SJSA1 (cell line): ENCODE data around the gene FAM229B. TPM values are rescaled to one million over a fixed set of nuclear protein-coding genes. Genes with fewer than 3 reads are reported as not detected.
"Not testable (repeated sequence)": the region's sequence is repeated elsewhere in the genome, so short reads cannot be mapped to it uniquely, and the experiment has no call there.

ENCODE experiments used
- DNase-seq, 2 experiments: peaks; one replicate each; pipeline ENCODE4 v3.0.0-alpha.2; 2015 to 2020; ENCODE audit warnings: low spot score in 2 of 2, low read depth in 1 of 2
- H3K27ac ChIP-seq: fragments of 250-450 bp; sonication (Bioruptor Pico); 2 replicates; pipeline ENCODE4 v1.5.1; 2020; ENCODE audit warnings: mild to moderate bottlenecking, moderate library complexity
- H3K27me3 ChIP-seq: fragments of 250-450 bp; sonication (Bioruptor Pico); replicated peaks from 2 replicates; pipeline ENCODE4 v1.5.1; 2020; ENCODE audit warnings: mild to moderate bottlenecking, moderate library complexity
- H3K36me3 ChIP-seq: fragments of 250-450 bp; sonication (Bioruptor Pico); 2 replicates; pipeline ENCODE4 v1.5.1; 2020; ENCODE audit warnings: mild to moderate bottlenecking
- H3K4me1 ChIP-seq: fragments of 250-450 bp; sonication (Bioruptor Pico); replicated peaks from 2 replicates; pipeline ENCODE4 v1.6.1; 2021; ENCODE audit warnings: mild to moderate bottlenecking
- H3K4me3 ChIP-seq: fragments of 250-450 bp; sonication (Bioruptor Pico); 2 replicates; pipeline ENCODE4 v1.5.1; 2020; ENCODE audit warnings: mild to moderate bottlenecking
- H3K9me3 ChIP-seq: fragments of 250-450 bp; sonication (Bioruptor Pico); replicated peaks from 2 replicates; pipeline ENCODE4 v1.5.1; 2020; ENCODE audit warnings: mild to moderate bottlenecking
- total RNA-seq: library from RNA; depleted of rRNA; stranded (reverse); fragments of >200 nt; shearing (Covaris generic); gene quantifications from 2 replicates; pipeline ENCODE4 v1.2.3, GENCODE V29; 2014

The FAM229B gene
- total RNA-seq, 1 experiment from 2014 or later, result 13.0 TPM

- H3K27me3 ChIP-seq, result no peaks in the 10 kb centered on the region
- no peak overlapping the region for H3K27ac ChIP-seq
- no peaks in the 10 kb centered on the region for H3K4me1 ChIP-seq
- no peak overlapping the region for H3K4me3 ChIP-seq
- no peaks in the 10 kb centered on the region for H3K9me3 ChIP-seq
- H3K36me3 ChIP-seq, result no peaks in the 10 kb centered on the region
- no peak for DNase-seq
These were observed 37.0 kb upstream of the FAM229B start for GRCh38 chr6:112050429-112050828.

GRCh38 chr6:112051251-112051740, 36.1 kb upstream of the FAM229B start:
- not testable (repeated sequence) for H3K9me3 ChIP-seq, H3K4me3 ChIP-seq, H3K36me3 ChIP-seq, H3K4me1 ChIP-seq, H3K27me3 ChIP-seq, DNase-seq, H3K27ac ChIP-seq

DNA sequence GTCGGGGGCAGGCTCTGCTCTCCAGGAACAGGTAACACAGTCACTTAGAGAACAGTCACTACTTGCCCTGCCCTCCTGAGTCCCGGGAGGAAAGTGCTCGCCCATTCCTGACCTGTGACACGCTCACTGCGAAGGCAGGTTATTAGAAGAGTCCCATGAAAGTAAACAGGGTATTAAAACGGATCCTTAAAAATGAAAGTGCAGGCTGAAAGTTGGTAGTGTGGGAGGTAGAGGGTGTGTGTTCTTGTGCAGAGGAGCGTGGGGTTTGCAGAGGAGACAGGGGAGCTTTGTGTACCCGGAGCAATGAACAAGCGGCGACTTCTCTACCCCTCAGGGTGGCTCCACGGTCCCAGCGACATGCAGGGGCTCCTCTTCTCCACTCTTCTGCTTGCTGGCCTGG, 33.4 kb upstream of the FAM229B start, which contains the start of gene CCN6:
Gene CCN6 (plus strand): TSS at position 104 of the 400 bp plus-strand sequence. CDS start 254 bp downstream, at position 358.
- no peaks in the 10 kb centered on the region for H3K4me1 ChIP-seq
- no peaks in the 10 kb centered on the region for H3K27me3 ChIP-seq
- no peak for DNase-seq
- H3K4me3 ChIP-seq, result no peak within 1 kb of the TSS
- no peaks in the 10 kb centered on the region for H3K36me3 ChIP-seq
- no peak within 1 kb of the TSS for H3K27ac ChIP-seq
- H3K9me3 ChIP-seq, result no peaks in the 10 kb centered on the region

DNA sequence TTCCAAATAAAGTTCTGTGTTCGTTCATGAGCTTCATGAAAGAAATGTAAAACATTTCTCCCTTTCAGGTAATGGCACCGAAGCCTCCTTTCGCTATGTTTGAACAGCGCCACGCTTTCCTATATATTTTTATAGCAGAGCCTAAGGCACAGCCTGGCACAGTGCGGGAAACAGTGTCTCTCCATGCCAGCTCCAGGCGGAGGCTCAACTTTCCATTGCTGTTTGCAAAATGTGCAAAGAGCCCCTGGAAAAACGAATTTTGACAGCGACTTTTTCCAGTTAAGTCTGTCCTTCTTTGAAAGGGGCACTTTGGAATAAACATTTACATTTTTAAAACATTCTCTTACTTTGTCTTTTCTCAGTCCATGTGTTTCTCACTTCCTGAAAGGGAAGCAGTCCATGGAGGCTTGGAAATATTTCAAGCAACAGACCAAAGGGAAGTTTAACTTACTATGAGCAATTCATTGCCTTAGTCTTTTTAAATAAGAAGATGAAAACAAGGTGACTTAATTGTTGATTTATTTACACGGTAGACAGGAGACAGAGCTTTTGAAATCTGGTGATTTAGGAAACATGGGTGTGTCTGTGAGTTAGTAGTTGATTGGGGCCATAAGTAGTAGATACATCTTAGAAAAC, 32.7 kb upstream of the FAM229B start:
- Histone ChIP-seq H3K27ac (no peak overlapping the region), H3K9me3 (no peaks in the 10 kb centered on the region), H3K36me3 (no peaks in the 10 kb centered on the region), H3K4me3 (no peak overlapping the region), H3K27me3 (no peaks in the 10 kb centered on the region), H3K4me1 (no peaks in the 10 kb centered on the region)
- no peak for DNase-seq

GRCh38 chr6:112058243-112059032, 29.0 kb upstream of the FAM229B start:
- Histone ChIP-seq H3K4me1 (no peaks in the 10 kb centered on the region), H3K27me3 (no peaks in the 10 kb centered on the region), H3K4me3 (no peak overlapping the region), H3K36me3 (no peaks in the 10 kb centered on the region), H3K9me3 (no peaks in the 10 kb centered on the region), H3K27ac (no peak overlapping the region)
- no peak for DNase-seq

DNA sequence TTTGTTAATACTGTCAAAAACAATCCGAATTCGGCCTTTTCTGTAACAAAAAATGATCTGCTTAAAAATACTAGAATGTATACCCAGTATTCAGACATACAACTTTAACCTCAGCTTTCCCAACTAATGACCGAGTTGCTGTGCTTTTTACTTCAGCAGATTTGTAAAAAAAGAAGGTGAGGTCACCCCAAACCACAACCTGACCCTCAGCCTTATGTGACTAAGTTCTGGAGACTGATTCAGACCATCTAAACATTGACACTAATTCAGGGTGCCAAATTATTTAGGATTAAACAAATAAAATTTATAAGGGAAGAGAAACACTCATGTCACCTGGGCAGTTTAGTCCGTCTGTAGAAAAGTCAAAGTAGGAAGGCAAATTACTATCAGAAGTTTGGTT, 25.8 kb upstream of the FAM229B start:
- Histone ChIP-seq H3K27ac (no peak overlapping the region), H3K4me1 (no peaks in the 10 kb centered on the region)
- DNase-seq, result no peak

DNA sequence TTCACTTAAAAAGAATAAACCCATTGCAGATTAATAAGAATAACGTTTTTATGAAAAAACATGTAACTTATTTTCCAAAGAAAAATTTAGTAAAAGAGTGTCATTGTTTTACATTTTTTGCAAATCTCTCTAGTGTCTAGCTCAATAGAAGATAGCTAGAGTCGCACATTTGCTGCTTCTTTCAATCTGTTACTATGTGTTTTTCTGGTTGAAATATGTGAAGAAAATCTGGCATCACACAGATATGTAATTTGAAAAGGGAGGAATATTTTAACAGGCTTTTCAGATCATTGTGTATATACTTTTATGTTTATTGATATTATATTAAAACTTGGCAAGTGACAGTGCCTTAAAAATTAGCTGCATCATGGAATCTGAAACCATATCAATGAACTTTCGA, 24.4 kb upstream of the FAM229B start:
- H3K4me3 ChIP-seq, result no peak overlapping the region
- no peaks in the 10 kb centered on the region for H3K4me1 ChIP-seq
- no peaks in the 10 kb centered on the region for H3K27me3 ChIP-seq
- no peak overlapping the region for H3K27ac ChIP-seq
- DNase-seq, result no peak
- H3K9me3 ChIP-seq, result no peaks in the 10 kb centered on the region
- H3K36me3 ChIP-seq, result no peaks in the 10 kb centered on the region

More for the DNA sequence above, 25.8 kb upstream of the FAM229B start:
- Histone ChIP-seq H3K36me3 (no peaks in the 10 kb centered on the region), H3K4me3 (no peak overlapping the region), H3K27me3 (no peaks in the 10 kb centered on the region), H3K9me3 (no peaks in the 10 kb centered on the region)

- Histone ChIP-seq H3K4me3 (no peak overlapping the region), H3K4me1 (no peaks in the 10 kb centered on the region), H3K9me3 (no peaks in the 10 kb centered on the region), H3K36me3 (no peaks in the 10 kb centered on the region), H3K27me3 (no peaks in the 10 kb centered on the region), H3K27ac (no peak overlapping the region)
- DNase-seq, result no peak
These were observed 21.9 kb upstream of the FAM229B start for GRCh38 chr6:112065426-112065986.

DNA sequence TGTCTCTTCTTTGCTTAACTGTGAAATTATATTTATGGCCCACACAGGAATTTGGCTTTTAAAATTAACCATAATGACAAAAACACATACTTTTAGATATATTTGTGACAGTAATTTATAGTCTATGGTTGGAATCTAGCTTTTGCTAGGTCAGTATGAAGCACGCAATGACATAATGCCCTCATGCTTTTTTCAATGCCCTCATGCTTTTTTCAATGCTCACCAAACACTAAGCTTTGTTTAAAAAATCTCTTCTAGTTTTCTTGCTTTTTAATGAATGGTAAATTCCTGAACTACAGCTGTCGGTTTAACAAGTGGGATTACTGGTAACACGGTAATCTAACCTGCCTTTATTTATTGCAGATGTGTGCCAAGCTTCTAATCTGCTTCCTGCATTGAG, 20.8 kb upstream of the FAM229B start:
- Histone ChIP-seq H3K36me3 (no peaks in the 10 kb centered on the region), H3K9me3 (no peaks in the 10 kb centered on the region), H3K27ac (no peak overlapping the region), H3K4me3 (no peak overlapping the region), H3K27me3 (no peaks in the 10 kb centered on the region), H3K4me1 (no peaks in the 10 kb centered on the region)
- no peak for DNase-seq

- H3K4me1 ChIP-seq, result no peaks in the 10 kb centered on the region
- no peak overlapping the region for H3K27ac ChIP-seq
- no peaks in the 10 kb centered on the region for H3K27me3 ChIP-seq
- no peak overlapping the region for H3K4me3 ChIP-seq
- no peaks in the 10 kb centered on the region for H3K9me3 ChIP-seq
- no peak for DNase-seq
- peaks cover 7% of the 10 kb centered on the region; the same call in 1 of the 2 replicates for H3K36me3 ChIP-seq
These were observed 5.8 kb upstream of the FAM229B start for GRCh38 chr6:112081569-112081968.

- Histone ChIP-seq H3K4me3 (no peak overlapping the region), H3K9me3 (no peaks in the 10 kb centered on the region), H3K27ac (no peak overlapping the region), H3K36me3 (peaks cover under 1% of the 10 kb centered on the region; the same call in 1 of the 2 replicates), H3K4me1 (0 out of 2 replicates have a peak, but pooled peaks cover 3% of the 10 kb centered on the region), H3K27me3 (no peaks in the 10 kb centered on the region)
- no peak for DNase-seq
These were observed 1.9 kb upstream of the FAM229B start for GRCh38 chr6:112085286-112086065.

- H3K4me3 ChIP-seq, result peak overlapping the region; percentile 59
- DNase-seq, result peak in 1 of 2 experiments; percentile 67
- no peak overlapping the region for H3K27ac ChIP-seq
- 0 out of 2 replicates have a peak, but pooled peaks cover 3% of the 10 kb centered on the region for H3K4me1 ChIP-seq
- no peaks in the 10 kb centered on the region for H3K27me3 ChIP-seq
- no peaks in the 10 kb centered on the region for H3K36me3 ChIP-seq
- no peaks in the 10 kb centered on the region for H3K9me3 ChIP-seq
These were observed 651 bp upstream of the FAM229B start for GRCh38 chr6:112086744-112087135.

DNA sequence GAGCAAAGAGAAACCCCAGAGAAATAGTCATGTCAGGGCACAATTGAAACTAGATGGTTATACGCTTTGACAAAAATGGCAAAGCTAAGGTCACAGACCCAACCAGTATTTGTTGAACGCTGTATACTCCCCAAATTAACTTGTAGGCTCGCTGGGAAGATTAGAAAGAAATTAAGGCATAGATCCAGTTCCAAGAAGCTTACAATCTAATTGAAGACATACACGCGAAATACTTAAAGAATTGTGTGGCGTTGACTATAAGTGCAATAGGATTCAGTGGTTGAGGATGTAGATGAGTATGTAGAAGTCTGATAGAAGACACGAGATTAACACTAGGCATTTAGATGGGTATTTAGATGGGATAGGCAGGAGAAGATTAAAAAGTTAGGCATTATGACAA, 525 bp downstream of the FAM229B start:
- Histone ChIP-seq H3K9me3 (no peaks in the 10 kb centered on the region), H3K4me1 (0 out of 2 replicates have a peak, but pooled peaks cover 3% of the 10 kb centered on the region), H3K27ac (peak overlapping the region; percentile 7; the same call in 1 of the 2 replicates), H3K4me3 (peak overlapping the region; percentile 59), H3K27me3 (no peaks in the 10 kb centered on the region), H3K36me3 (no peaks in the 10 kb centered on the region)
- DNase-seq, result no peak
